Ishikawa (cell line): ENCODE measurements around the gene CACNA2D4.

Experiments
- EP300 ChIP-seq: IDR thresholded peaks from 2 replicates; pipeline ENCODE4 v1.6.1; 2012; ENCODE audit warnings: borderline replicate concordance
- MAX ChIP-seq: IDR thresholded peaks from 2 replicates; pipeline ENCODE4 v1.6.1; 2012
- RAD21 ChIP-seq: IDR thresholded peaks from 2 replicates; pipeline ENCODE4 v1.6.1; 2012; ENCODE audit warnings: low read depth
- REST ChIP-seq: IDR thresholded peaks from 2 replicates; pipeline ENCODE4 v1.6.1; 2012; ENCODE audit warnings: low read depth, mild to moderate bottlenecking
- TAF1 ChIP-seq: IDR thresholded peaks from 2 replicates; pipeline ENCODE4 v1.6.1; 2012; ENCODE audit warnings: low read depth, mild to moderate bottlenecking
- TEAD4 ChIP-seq: IDR thresholded peaks from 2 replicates; pipeline ENCODE4 v1.6.1; 2012
- ZBTB7A ChIP-seq: IDR thresholded peaks from 2 replicates; pipeline ENCODE4 v1.6.1; 2012; ENCODE audit warnings: low read depth

- TF ChIP-seq MAX (no peak), RAD21 (no peak), ZBTB7A (no peak), TEAD4 (no peak), REST (no peak), EP300 (no peak), TAF1 (no peak)
Measured at GRCh38 chr12:1904875-1905274, 13.6 kb downstream of the CACNA2D4 start.
